ENCODE results near the gene PARM1. TPM values are rescaled to one million over a fixed set of nuclear protein-coding genes. Genes with fewer than 3 reads are reported as not detected.
"Not testable (repeated sequence)": the region's sequence is repeated elsewhere in the genome, so short reads cannot be mapped to it uniquely, and the experiment has no call there.

Gene PARM1
- polyA plus RNA-seq, 3 donors = 0.06 to 0.54 (median 0.27) TPM

DNA sequence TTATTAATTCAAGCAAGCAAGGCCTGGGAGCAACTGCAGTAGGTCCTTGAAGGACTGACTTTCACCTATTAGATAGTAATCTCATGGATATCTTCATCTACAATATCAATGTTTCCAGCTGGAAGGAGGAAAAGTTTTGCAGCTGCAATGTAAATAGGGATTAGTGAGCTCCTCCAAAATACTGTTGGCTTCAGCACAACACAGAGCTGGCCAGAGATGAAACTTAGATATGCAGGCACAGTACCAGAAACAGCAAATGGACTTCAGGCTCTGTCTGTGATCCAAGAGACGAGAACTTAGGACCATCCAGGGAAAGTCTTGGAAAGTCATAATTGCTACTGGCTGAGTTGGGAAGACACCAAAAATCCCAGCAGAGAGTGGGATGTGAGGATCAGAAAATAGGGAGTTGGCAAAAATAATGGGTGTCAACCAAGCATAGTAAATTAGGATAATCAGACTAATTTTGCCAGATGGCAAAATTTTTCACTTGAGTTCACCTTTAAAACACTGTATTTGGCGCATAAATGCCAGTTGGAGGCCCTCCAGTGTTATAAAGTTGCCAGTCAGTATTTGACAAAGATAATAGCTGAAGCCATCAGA lies 57.5 kb downstream of the PARM1 start:
- Histone ChIP-seq H3K4me3 (replicated peaks in 1 of 3; ENCODE audit: low read depth in 2 of 3, low read length in 3 of 3) (no peak overlapping the region), H3K4me2 (replicated peaks; ENCODE audit: extremely low read depth, low read length, poor library complexity, severe bottlenecking) (no peak overlapping the region), H3K27me3 (ENCODE audit: control insufficient read depth in 2 of 2, insufficient read depth in 2 of 2, low read length in 2 of 2) (no peaks in the 10 kb centered on the region), H3K79me2 (ENCODE audit: insufficient read depth, low read length) (no peaks in the 10 kb centered on the region), H4K20me1 (ENCODE audit: insufficient read depth, low read length) (no peaks in the 10 kb centered on the region), H3K36me3 (replicated peaks in 1 of 2; ENCODE audit: control insufficient read depth in 1 of 2, insufficient read depth in 2 of 2, low read length in 2 of 2) (no peaks in the 10 kb centered on the region), H3K9me3 (replicated peaks in 1 of 2; ENCODE audit: control insufficient read depth in 1 of 2, insufficient read depth in 1 of 2, low read length in 2 of 2) (no peaks in the 10 kb centered on the region), H2AFZ (ENCODE audit: insufficient read depth, low read depth, low read length, poor library complexity, severe bottlenecking) (no peak overlapping the region), H3K9ac (ENCODE audit: insufficient read depth, low read length, poor library complexity, severe bottlenecking) (no peak overlapping the region), H3K27ac (ENCODE audit: low read depth in 1 of 2, low read length in 2 of 2) (no peak overlapping the region), H3K4me1 (ENCODE audit: control insufficient read depth in 1 of 2, insufficient read depth in 2 of 2, low read length in 2 of 2) (no peaks in the 10 kb centered on the region)
- DNase-seq = no peak
- H3K27me3 Mint-ChIP-seq (ENCODE audit: low read depth in 3 of 3) = peaks cover 0 to 6% (median 2%) of the 10 kb centered on the region in 3 donors
- no peak overlapping the region for H3K27ac Mint-ChIP-seq
- peaks cover 0 to 6% (median 3%) of the 10 kb centered on the region in 7 donors for H3K9me3 Mint-ChIP-seq
- 80% methylated on average over 1 of the region's 2 CpGs for whole genome bisulfite sequencing (ENCODE audit: insufficient coverage)
- no peak overlapping the region for H3K4me3 Mint-ChIP-seq
- intact Hi-C loops (cut with micrococcal nuclease) = no loop called here
- no peaks in the 10 kb centered on the region for H3K36me3 Mint-ChIP-seq
- TF ChIP-seq, protein P1, sequence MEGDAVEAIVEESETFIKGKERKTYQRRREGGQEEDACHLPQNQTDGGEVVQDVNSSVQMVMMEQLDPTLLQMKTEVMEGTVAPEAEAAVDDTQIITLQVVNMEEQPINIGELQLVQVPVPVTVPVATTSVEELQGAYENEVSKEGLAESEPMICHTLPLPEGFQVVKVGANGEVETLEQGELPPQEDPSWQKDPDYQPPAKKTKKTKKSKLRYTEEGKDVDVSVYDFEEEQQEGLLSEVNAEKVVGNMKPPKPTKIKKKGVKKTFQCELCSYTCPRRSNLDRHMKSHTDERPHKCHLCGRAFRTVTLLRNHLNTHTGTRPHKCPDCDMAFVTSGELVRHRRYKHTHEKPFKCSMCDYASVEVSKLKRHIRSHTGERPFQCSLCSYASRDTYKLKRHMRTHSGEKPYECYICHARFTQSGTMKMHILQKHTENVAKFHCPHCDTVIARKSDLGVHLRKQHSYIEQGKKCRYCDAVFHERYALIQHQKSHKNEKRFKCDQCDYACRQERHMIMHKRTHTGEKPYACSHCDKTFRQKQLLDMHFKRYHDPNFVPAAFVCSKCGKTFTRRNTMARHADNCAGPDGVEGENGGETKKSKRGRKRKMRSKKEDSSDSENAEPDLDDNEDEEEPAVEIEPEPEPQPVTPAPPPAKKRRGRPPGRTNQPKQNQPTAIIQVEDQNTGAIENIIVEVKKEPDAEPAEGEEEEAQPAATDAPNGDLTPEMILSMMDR (IDR thresholded peaks at IDR 0.05) = no peak
- no peaks in the 10 kb centered on the region for H3K4me1 Mint-ChIP-seq

DNA sequence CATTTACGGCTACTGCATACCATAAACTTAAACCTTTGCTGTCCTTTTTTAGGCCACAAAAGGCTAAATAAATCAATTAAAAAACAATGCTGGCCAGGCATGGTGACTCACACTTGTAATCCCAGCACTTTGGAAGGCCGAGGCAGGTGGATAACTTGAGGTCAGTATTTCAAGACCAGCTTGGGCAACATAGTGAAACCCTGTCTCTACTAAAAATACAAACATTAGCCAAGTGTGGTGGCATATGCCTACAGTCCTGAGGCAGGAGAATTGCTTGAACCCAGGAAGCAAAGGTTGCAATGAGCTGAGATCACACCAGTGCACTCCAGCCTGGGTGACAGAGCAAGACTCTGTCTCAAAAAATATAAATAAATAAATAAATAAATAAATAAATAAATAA lies 61.5 kb downstream of the PARM1 start:
- H3K27me3 Mint-ChIP-seq (ENCODE audit: low read depth in 3 of 3); H3K4me3 ChIP-seq (replicated peaks in 1 of 3; ENCODE audit: low read depth in 2 of 3, low read length in 3 of 3); H3K4me2 ChIP-seq (replicated peaks; ENCODE audit: extremely low read depth, low read length, poor library complexity, severe bottlenecking); H4K20me1 ChIP-seq (ENCODE audit: insufficient read depth, low read length); H3K36me3 ChIP-seq (replicated peaks in 1 of 2; ENCODE audit: control insufficient read depth in 1 of 2, insufficient read depth in 2 of 2, low read length in 2 of 2); H3K4me3 Mint-ChIP-seq; H3K4me1 ChIP-seq (ENCODE audit: control insufficient read depth in 1 of 2, insufficient read depth in 2 of 2, low read length in 2 of 2); H3K27me3 ChIP-seq (ENCODE audit: control insufficient read depth in 2 of 2, insufficient read depth in 2 of 2, low read length in 2 of 2); H3K27ac ChIP-seq (ENCODE audit: low read depth in 1 of 2, low read length in 2 of 2); H3K9ac ChIP-seq (ENCODE audit: insufficient read depth, low read length, poor library complexity, severe bottlenecking); H3K4me1 Mint-ChIP-seq; H3K27ac Mint-ChIP-seq; H3K36me3 Mint-ChIP-seq; H2AFZ ChIP-seq (ENCODE audit: insufficient read depth, low read depth, low read length, poor library complexity, severe bottlenecking); H3K9me3 Mint-ChIP-seq; H3K79me2 ChIP-seq (ENCODE audit: insufficient read depth, low read length); DNase-seq; intact Hi-C loops (cut with micrococcal nuclease); H3K9me3 ChIP-seq (replicated peaks in 1 of 2; ENCODE audit: control insufficient read depth in 1 of 2, insufficient read depth in 1 of 2, low read length in 2 of 2): not testable (repeated sequence)
- WGBS (ENCODE audit: insufficient coverage) = 100% methylated on average over 1 of the region's 2 CpGs
